ENCODE measurements around the gene C11orf24. TPM values are rescaled to one million over a fixed set of nuclear protein-coding genes. Genes with fewer than 3 reads are reported as not detected.

C11orf24 gene
- polyA plus RNA-seq, 3 donors = 9.5 to 21.8 (median 12.6) TPM

- Histone ChIP-seq H3K4me2 (replicated peaks; ENCODE audit: extremely low read depth, low read length, poor library complexity, severe bottlenecking) (peak overlapping the region; percentile 75), H3K36me3 (replicated peaks in 1 of 2; ENCODE audit: control insufficient read depth in 1 of 2, insufficient read depth in 2 of 2, low read length in 2 of 2) (no peaks in the 10 kb centered on the region), H3K4me1 (ENCODE audit: control insufficient read depth in 1 of 2, insufficient read depth in 2 of 2, low read length in 2 of 2) (peaks cover 14 to 17% of the 10 kb centered on the region in 2 donors), H3K27me3 (ENCODE audit: control insufficient read depth in 2 of 2, insufficient read depth in 2 of 2, low read length in 2 of 2) (no peaks in the 10 kb centered on the region), H3K79me2 (ENCODE audit: insufficient read depth, low read length) (no peaks in the 10 kb centered on the region), H3K27ac (ENCODE audit: low read depth in 1 of 2, low read length in 2 of 2) (peak overlapping the region in 1 of 2 donors; percentile 60), H2AFZ (ENCODE audit: insufficient read depth, low read depth, low read length, poor library complexity, severe bottlenecking) (peak overlapping the region; percentile 74), H3K4me3 (replicated peaks in 1 of 3; ENCODE audit: low read depth in 2 of 3, low read length in 3 of 3) (peak overlapping the region in 1 of 3 experiments; percentile 72), H4K20me1 (ENCODE audit: insufficient read depth, low read length) (no peaks in the 10 kb centered on the region), H3K9ac (ENCODE audit: insufficient read depth, low read length, poor library complexity, severe bottlenecking) (peak overlapping the region; percentile 54), H3K9me3 (replicated peaks in 1 of 2; ENCODE audit: control insufficient read depth in 1 of 2, insufficient read depth in 1 of 2, low read length in 2 of 2) (no peaks in the 10 kb centered on the region)
- peaks cover 1 to 5% (median 2%) of the 10 kb centered on the region in 3 donors for H3K27me3 Mint-ChIP-seq (ENCODE audit: low read depth in 3 of 3)
- TF ChIP-seq CTCF (IDR thresholded peaks at IDR 0.05) = no peak
- H3K9me3 Mint-ChIP-seq = peaks cover 0 to 8% (median 5%) of the 10 kb centered on the region in 7 donors
- DNase-seq = no peak
- intact Hi-C loops (cut with micrococcal nuclease) = no loop called here
- 97% methylated on average over 12 of the region's 14 CpGs for WGBS (ENCODE audit: insufficient coverage)
- H3K36me3 Mint-ChIP-seq = no peaks in the 10 kb centered on the region
- H3K4me3 Mint-ChIP-seq = peak overlapping the region; percentile 72 to 94
- peak overlapping the region in 3 of 7 donors; percentile 15 to 85 (median 77) for H3K27ac Mint-ChIP-seq
- H3K4me1 Mint-ChIP-seq = peaks cover 17% of the 10 kb centered on the region
Measured at GRCh38 chr11:68282861-68283230, 11.1 kb upstream of the C11orf24 start.

GRCh38 chr11:68282141-68282860, 10.5 kb upstream of the C11orf24 start:
- Histone ChIP-seq H3K4me2 (replicated peaks; ENCODE audit: extremely low read depth, low read length, poor library complexity, severe bottlenecking) (peak overlapping the region; percentile 75), H4K20me1 (ENCODE audit: insufficient read depth, low read length) (no peaks in the 10 kb centered on the region), H3K4me1 (ENCODE audit: control insufficient read depth in 1 of 2, insufficient read depth in 2 of 2, low read length in 2 of 2) (peaks cover 14 to 17% of the 10 kb centered on the region in 2 donors), H2AFZ (ENCODE audit: insufficient read depth, low read depth, low read length, poor library complexity, severe bottlenecking) (peak overlapping the region; percentile 74), H3K79me2 (ENCODE audit: insufficient read depth, low read length) (no peaks in the 10 kb centered on the region), H3K27me3 (ENCODE audit: control insufficient read depth in 2 of 2, insufficient read depth in 2 of 2, low read length in 2 of 2) (no peaks in the 10 kb centered on the region), H3K9ac (ENCODE audit: insufficient read depth, low read length, poor library complexity, severe bottlenecking) (peak overlapping the region; percentile 54), H3K36me3 (replicated peaks in 1 of 2; ENCODE audit: control insufficient read depth in 1 of 2, insufficient read depth in 2 of 2, low read length in 2 of 2) (no peaks in the 10 kb centered on the region), H3K9me3 (replicated peaks in 1 of 2; ENCODE audit: control insufficient read depth in 1 of 2, insufficient read depth in 1 of 2, low read length in 2 of 2) (no peaks in the 10 kb centered on the region), H3K27ac (ENCODE audit: low read depth in 1 of 2, low read length in 2 of 2) (peak overlapping the region in 1 of 2 donors; percentile 60), H3K4me3 (replicated peaks in 1 of 3; ENCODE audit: low read depth in 2 of 3, low read length in 3 of 3) (peak overlapping the region; percentile 5 to 72 (median 42))
- H3K9me3 Mint-ChIP-seq = peaks cover 0 to 8% (median 5%) of the 10 kb centered on the region in 7 donors
- 17% methylated on average over 10 of the region's 15 CpGs for WGBS (ENCODE audit: insufficient coverage)
- intact Hi-C loops (cut with micrococcal nuclease) = no loop called here
- no peaks in the 10 kb centered on the region for H3K36me3 Mint-ChIP-seq
- peaks cover 1 to 5% (median 2%) of the 10 kb centered on the region in 3 donors for H3K27me3 Mint-ChIP-seq (ENCODE audit: low read depth in 3 of 3)
- DNase-seq = peak; percentile 53 to 78 (median 58)
- no peak for TF ChIP-seq CTCF (IDR thresholded peaks at IDR 0.05)
- peak overlapping the region; percentile 46 to 88 (median 81) for H3K27ac Mint-ChIP-seq
- H3K4me3 Mint-ChIP-seq = peak overlapping the region; percentile 72 to 94
- H3K4me1 Mint-ChIP-seq = peaks cover 17% of the 10 kb centered on the region

All from CD14-positive monocyte (primary cell).